ENCODE results near the gene ACAN. TPM values are rescaled to one million over a fixed set of nuclear protein-coding genes. Genes with fewer than 3 reads are reported as not detected.

Gene ACAN
- total and polyA plus RNA-seq, 10 of the 15 experiments (the other 5 are each of a cell fraction or from before 2014, with no cell fraction given): not detected

GRCh38 chr15:88818920-88819319, 15.7 kb downstream of the ACAN start:
- Histone ChIP-seq H3K36me3 (ENCODE audit: control insufficient read depth in 2 of 2, insufficient read depth in 2 of 2, low read length in 1 of 2) (no peaks in the 10 kb centered on the region), H3K79me2 (ENCODE audit: control insufficient read depth, insufficient read depth, low read length) (no peaks in the 10 kb centered on the region), H3K9me3 (replicated peaks; ENCODE audit: control insufficient read depth, insufficient read depth, low read length) (no peaks in the 10 kb centered on the region), H4K20me1 (ENCODE audit: control insufficient read depth, insufficient read depth) (no peaks in the 10 kb centered on the region; the same call in 1 of the 2 replicates), H2AFZ (ENCODE audit: control insufficient read depth, low read depth, low read length) (no peak overlapping the region), H3K4me1 (ENCODE audit: control insufficient read depth, insufficient read depth, low read length) (no peaks in the 10 kb centered on the region), H3K4me3 (no peak overlapping the region), H3K4me2 (ENCODE audit: control insufficient read depth, insufficient read depth) (no peak overlapping the region), H3K9ac (ENCODE audit: control insufficient read depth, insufficient read depth, low read length) (no peak overlapping the region), H3K27ac (ENCODE audit: control insufficient read depth, insufficient read depth) (no peak overlapping the region), H3K27me3 (replicated peaks in 1 of 2; ENCODE audit: control insufficient read depth in 2 of 2, insufficient read depth in 2 of 2, low read length in 1 of 2) (0 out of 4 replicates have a peak, but pooled peaks cover 0 to 2% of the 10 kb centered on the region in 2 experiments)
- FAIRE-seq: no peak
- intact Hi-C loops (cut with micrococcal nuclease; ENCODE audit: unreplicated experiment) (no loop called here), in situ Hi-C loops (cut with MboI) (no loop called here)
- no peak for DNase-seq (ENCODE audit: low read depth, low spot score)
- ChIA-PET RAD21 (ENCODE audit: unreplicated experiment) (no interaction called here), SMC1A (ENCODE audit: uncharacterized antibody, unreplicated experiment) (no interaction called here), CTCF (no interaction called here), POLR2A (no interaction called here)
- BruUV-seq (replicated peaks): no TSS peak
- ATAC-seq: no peak
- TF ChIP-seq HDGF (IDR thresholded peaks at IDR 0.05) (no peak), IKZF1 (conservative IDR thresholded peaks at IDR 0.05) (no peak), HCFC1 (IDR thresholded peaks at IDR 0.05; ENCODE audit: low read length) (no peak), PRDM15 (CRISPR knock-in tag; IDR thresholded peaks at IDR 0.05) (no peak)
- 0% methylated on average over 2 of the region's 2 CpGs for WGBS (ENCODE audit: insufficient coverage, insufficient replicate concordance, low lambda C conversion rate, missing lambda C conversion rate)

- CTCF ChIA-PET: no interaction called here
- Histone ChIP-seq H2AFZ (ENCODE audit: control insufficient read depth, low read depth, low read length) (no peak overlapping the region), H3K27me3 (replicated peaks in 1 of 2; ENCODE audit: control insufficient read depth in 2 of 2, insufficient read depth in 2 of 2, low read length in 1 of 2) (0 out of 4 replicates have a peak, but pooled peaks cover 0 to 2% of the 10 kb centered on the region in 2 experiments), H3K4me3 (no peak overlapping the region), H3K36me3 (ENCODE audit: control insufficient read depth in 2 of 2, insufficient read depth in 2 of 2, low read length in 1 of 2) (no peaks in the 10 kb centered on the region), H3K4me2 (ENCODE audit: control insufficient read depth, insufficient read depth) (no peak overlapping the region), H3K9ac (ENCODE audit: control insufficient read depth, insufficient read depth, low read length) (no peak overlapping the region), H4K20me1 (ENCODE audit: control insufficient read depth, insufficient read depth) (no peaks in the 10 kb centered on the region), H3K79me2 (ENCODE audit: control insufficient read depth, insufficient read depth, low read length) (no peaks in the 10 kb centered on the region), H3K4me1 (ENCODE audit: control insufficient read depth, insufficient read depth, low read length) (no peaks in the 10 kb centered on the region), H3K27ac (ENCODE audit: control insufficient read depth, insufficient read depth) (no peak overlapping the region), H3K9me3 (replicated peaks; ENCODE audit: control insufficient read depth, insufficient read depth, low read length) (no peaks in the 10 kb centered on the region)
- RAD21 ChIA-PET (ENCODE audit: unreplicated experiment): no interaction called here
- POLR2A ChIA-PET: no interaction called here
- 24% methylated on average over 5 of the region's 5 CpGs for WGBS (ENCODE audit: insufficient coverage, insufficient replicate concordance, low lambda C conversion rate, missing lambda C conversion rate)
- no peak for ATAC-seq
- no peak for FAIRE-seq
- in situ Hi-C loops (cut with MboI): no loop called here
- SMC1A ChIA-PET (ENCODE audit: uncharacterized antibody, unreplicated experiment): no interaction called here
- intact Hi-C loops (cut with micrococcal nuclease; ENCODE audit: unreplicated experiment): no loop called here
- DNase-seq (ENCODE audit: low read depth, low spot score): no peak
- no TSS peak for BruUV-seq (replicated peaks)
- TF ChIP-seq TCF7 (IDR thresholded peaks at IDR 0.05; ENCODE audit: borderline replicate concordance): no peak
- no peak for TF ChIP-seq WRNIP1 (IDR thresholded peaks at IDR 0.05; ENCODE audit: borderline replicate concordance, low read depth, low read length)
- no peak for TF ChIP-seq RELB (IDR thresholded peaks at IDR 0.05; ENCODE audit: low read depth)
- no peak for TF ChIP-seq FOXK2 (IDR thresholded peaks at IDR 0.05)
- no peak for TF ChIP-seq ZNF687 (IDR thresholded peaks at IDR 0.05)
These were observed 18.8 kb downstream of the ACAN start for GRCh38 chr15:88821993-88822392.

Data from GM12878 (cell line).